Loucy (cell line): ENCODE data around the gene CAMKMT.

ENCODE experiments used
- H2AFZ ChIP-seq: fragments of 200-600 bp; sonication (generic); 2 replicates; pipeline ENCODE4 v1.6.0; 2016; ENCODE audit warnings: antibody characterized with exemption, mild to moderate bottlenecking, low read length, moderate library complexity
- H3F3A ChIP-seq: fragments of 200-600 bp; 2 replicates; pipeline ENCODE4 v1.6.0; 2016; ENCODE audit warnings: antibody characterized with exemption, low read depth, mild to moderate bottlenecking
- H3K27me3 ChIP-seq: fragments of 200-600 bp; sonication (generic); 2 replicates; pipeline ENCODE4 v1.6.1; 2014; ENCODE audit warnings: low read length, mild to moderate bottlenecking; ENCODE audit not compliant: insufficient read depth, poor library complexity, severe bottlenecking
- H3K36me3 ChIP-seq: fragments of 200-600 bp; sonication (generic); 2 replicates; pipeline ENCODE4 v1.6.1; 2016; ENCODE audit warnings: low read length; ENCODE audit not compliant: insufficient read depth
- H3K4me1 ChIP-seq: fragments of 200-600 bp; sonication (generic); 2 replicates; pipeline ENCODE4 v1.5.1; 2014; ENCODE audit warnings: low read length, mild to moderate bottlenecking; ENCODE audit not compliant: insufficient read depth, poor library complexity, severe bottlenecking
- H3K4me2 ChIP-seq: fragments of 200-600 bp; sonication (generic); 2 replicates; pipeline ENCODE4 v1.6.0; 2014; ENCODE audit warnings: antibody characterized with exemption, low read length, low read depth, mild to moderate bottlenecking; ENCODE audit not compliant: poor library complexity, severe bottlenecking
- H3K4me3 ChIP-seq: fragments of 200-600 bp; sonication (generic); 2 replicates; pipeline ENCODE4 v1.5.1; 2014; ENCODE audit warnings: low read length, mild to moderate bottlenecking, mixed read lengths; ENCODE audit not compliant: poor library complexity, severe bottlenecking
- H3K79me2 ChIP-seq: fragments of 200-600 bp; sonication (generic); 2 replicates; pipeline ENCODE4 v1.6.1; 2014; ENCODE audit warnings: low read length; ENCODE audit not compliant: insufficient read depth
- H3K9ac ChIP-seq: fragments of 200-600 bp; sonication (generic); 2 replicates; pipeline ENCODE4 v1.6.0; 2014; ENCODE audit warnings: mild to moderate bottlenecking, low read depth, low read length, moderate library complexity; ENCODE audit not compliant: poor library complexity, severe bottlenecking
- H3K9me2 ChIP-seq: fragments of 200-600 bp; sonication (generic); replicated peaks from 2 replicates; pipeline ENCODE4 v1.6.1; 2016; ENCODE audit warnings: low read depth, low read length, mixed read lengths
- H3K9me3 ChIP-seq: fragments of 200-600 bp; sonication (generic); 2 replicates; pipeline ENCODE4 v1.6.1; 2014; ENCODE audit warnings: mild to moderate bottlenecking, antibody characterized with exemption, low read length, low read depth; ENCODE audit not compliant: insufficient read depth
- H4K20me1 ChIP-seq: fragments of 200-600 bp; sonication (generic); 2 replicates; pipeline ENCODE4 v1.6.0; 2014; ENCODE audit warnings: antibody characterized with exemption, low read length, mild to moderate bottlenecking; ENCODE audit not compliant: insufficient read depth, poor library complexity, severe bottlenecking
- EZH2phosphoT487 ChIP-seq: fragments of 200-600 bp; IDR thresholded peaks from 2 replicates; pipeline ENCODE4 v1.6.1; 2018; ENCODE audit warnings: antibody characterized with exemption, mild to moderate bottlenecking, moderate library complexity, borderline replicate concordance
- TF ChIP-seq, protein P1 (sequence below): fragments of 200-600 bp; sonication (generic); conservative IDR thresholded peaks from 2 replicates; pipeline ENCODE4 v1.5.1; 2014; ENCODE audit warnings: mild to moderate bottlenecking, antibody characterized with exemption, low read length

The CAMKMT gene

GRCh38 chr2:44543773-44544725, 182.3 kb downstream of the CAMKMT start:
- Histone ChIP-seq H3K4me1 (no peaks in the 10 kb centered on the region), H3K9me3 (no peaks in the 10 kb centered on the region), H3K9ac (no peak overlapping the region), H3K79me2 (no peaks in the 10 kb centered on the region), H3K27me3 (no peaks in the 10 kb centered on the region), H3K4me2 (no peak overlapping the region), H3K9me2 (no peaks in the 10 kb centered on the region), H2AFZ (no peak overlapping the region), H3K4me3 (no peak overlapping the region), H4K20me1 (no peaks in the 10 kb centered on the region), H3F3A (no peaks in the 10 kb centered on the region), H3K36me3 (no peaks in the 10 kb centered on the region)
- TF ChIP-seq EZH2phosphoT487: no peak
- TF ChIP-seq, protein P1, sequence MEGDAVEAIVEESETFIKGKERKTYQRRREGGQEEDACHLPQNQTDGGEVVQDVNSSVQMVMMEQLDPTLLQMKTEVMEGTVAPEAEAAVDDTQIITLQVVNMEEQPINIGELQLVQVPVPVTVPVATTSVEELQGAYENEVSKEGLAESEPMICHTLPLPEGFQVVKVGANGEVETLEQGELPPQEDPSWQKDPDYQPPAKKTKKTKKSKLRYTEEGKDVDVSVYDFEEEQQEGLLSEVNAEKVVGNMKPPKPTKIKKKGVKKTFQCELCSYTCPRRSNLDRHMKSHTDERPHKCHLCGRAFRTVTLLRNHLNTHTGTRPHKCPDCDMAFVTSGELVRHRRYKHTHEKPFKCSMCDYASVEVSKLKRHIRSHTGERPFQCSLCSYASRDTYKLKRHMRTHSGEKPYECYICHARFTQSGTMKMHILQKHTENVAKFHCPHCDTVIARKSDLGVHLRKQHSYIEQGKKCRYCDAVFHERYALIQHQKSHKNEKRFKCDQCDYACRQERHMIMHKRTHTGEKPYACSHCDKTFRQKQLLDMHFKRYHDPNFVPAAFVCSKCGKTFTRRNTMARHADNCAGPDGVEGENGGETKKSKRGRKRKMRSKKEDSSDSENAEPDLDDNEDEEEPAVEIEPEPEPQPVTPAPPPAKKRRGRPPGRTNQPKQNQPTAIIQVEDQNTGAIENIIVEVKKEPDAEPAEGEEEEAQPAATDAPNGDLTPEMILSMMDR: no peak

DNA sequence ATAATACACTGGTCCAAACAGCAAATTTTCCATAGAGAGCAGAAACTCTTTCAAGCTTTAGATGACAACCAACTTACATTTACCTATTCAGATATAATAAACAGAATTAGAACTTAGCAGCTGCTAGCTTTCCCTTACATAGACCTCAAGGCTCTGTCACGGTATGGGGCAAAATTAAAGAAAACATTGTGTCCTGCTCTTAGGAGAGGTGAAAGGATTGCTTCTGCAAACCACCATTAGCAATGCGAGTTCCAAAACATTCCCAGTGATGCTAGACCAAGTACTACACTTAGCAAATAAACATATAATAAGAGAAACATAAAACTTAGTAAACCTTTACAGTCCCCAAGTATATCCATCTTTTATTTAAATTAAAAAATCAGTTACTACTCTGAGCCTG, 183.3 kb downstream of the CAMKMT start:
- no peak overlapping the region for H3K4me2 ChIP-seq

DNA sequence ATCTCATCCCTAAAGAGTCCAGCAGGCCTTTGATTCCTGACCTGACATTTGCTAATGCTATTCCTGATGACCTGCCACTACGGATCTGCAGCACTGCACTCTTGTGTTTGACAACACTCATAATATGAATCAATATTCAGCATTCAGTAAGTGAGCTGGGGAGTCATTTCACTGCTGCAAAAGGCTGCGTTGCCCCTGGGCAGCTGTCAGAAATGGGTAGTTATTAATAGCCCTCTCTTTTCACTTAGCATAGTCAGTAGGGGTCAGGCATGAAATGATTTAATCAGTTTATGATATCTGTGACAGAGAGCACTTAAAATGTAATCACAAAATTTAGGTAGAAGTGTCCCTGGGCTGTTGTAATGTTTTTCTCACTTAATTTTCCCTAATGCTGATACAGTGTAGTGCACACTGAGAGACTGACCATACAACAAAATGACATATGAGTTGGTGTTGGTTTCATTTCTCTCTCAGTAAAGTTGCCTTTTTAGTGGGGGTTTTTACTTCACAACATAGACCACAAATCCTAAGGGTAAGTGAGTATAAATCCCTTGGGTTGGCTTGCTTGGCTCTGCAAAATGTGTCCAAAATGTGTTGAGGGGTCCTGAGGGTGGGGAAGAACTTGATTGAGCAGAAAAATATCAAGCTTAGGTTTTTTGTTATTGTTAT, 184.8 kb downstream of the CAMKMT start:
- no peaks in the 10 kb centered on the region for H3F3A ChIP-seq
- H2AFZ ChIP-seq: no peak overlapping the region
- H3K27me3 ChIP-seq: no peaks in the 10 kb centered on the region
- H3K4me2 ChIP-seq: no peak overlapping the region
- H3K9me2 ChIP-seq: no peaks in the 10 kb centered on the region
- H3K9ac ChIP-seq: no peak overlapping the region
- H3K9me3 ChIP-seq: no peaks in the 10 kb centered on the region
- H3K79me2 ChIP-seq: no peaks in the 10 kb centered on the region
- no peak overlapping the region for H3K4me3 ChIP-seq
- H4K20me1 ChIP-seq: no peaks in the 10 kb centered on the region
- TF ChIP-seq, protein P1: no peak
- TF ChIP-seq EZH2phosphoT487: no peak
- H3K36me3 ChIP-seq: no peaks in the 10 kb centered on the region
- H3K4me1 ChIP-seq: no peaks in the 10 kb centered on the region

More for the DNA sequence above, 183.3 kb downstream of the CAMKMT start:
- TF ChIP-seq, protein P1: no peak
- TF ChIP-seq EZH2phosphoT487: no peak
- H3K9me2 ChIP-seq: no peaks in the 10 kb centered on the region
- no peaks in the 10 kb centered on the region for H3K4me1 ChIP-seq
- no peak overlapping the region for H3K9ac ChIP-seq
- H3K27me3 ChIP-seq: no peaks in the 10 kb centered on the region
- no peaks in the 10 kb centered on the region for H4K20me1 ChIP-seq
- H3F3A ChIP-seq: no peaks in the 10 kb centered on the region
- H3K36me3 ChIP-seq: no peaks in the 10 kb centered on the region
- H3K9me3 ChIP-seq: no peaks in the 10 kb centered on the region
- no peaks in the 10 kb centered on the region for H3K79me2 ChIP-seq
- H2AFZ ChIP-seq: no peak overlapping the region
- H3K4me3 ChIP-seq: no peak overlapping the region
